A549 treated with AZD9567 at 1 μM for 4 hours (cell line): ENCODE measurements around the gene JARID2. TPM values are rescaled to one million over a fixed set of nuclear protein-coding genes. Genes with fewer than 3 reads are reported as not detected.

ENCODE experiments used
- total RNA-seq: library from RNA; stranded (reverse); fragments of 200-300 nt; extraction: Qiagen RNA extraction; gene quantifications from 5 replicates; pipeline ENCODE4 v1.2.3, GENCODE V29; 2022; ENCODE audit not compliant: insufficient read depth

JARID2 gene
- 10.1 to 11.4 TPM (median 10.4 TPM) in 5 replicates for total RNA-seq

DNA sequence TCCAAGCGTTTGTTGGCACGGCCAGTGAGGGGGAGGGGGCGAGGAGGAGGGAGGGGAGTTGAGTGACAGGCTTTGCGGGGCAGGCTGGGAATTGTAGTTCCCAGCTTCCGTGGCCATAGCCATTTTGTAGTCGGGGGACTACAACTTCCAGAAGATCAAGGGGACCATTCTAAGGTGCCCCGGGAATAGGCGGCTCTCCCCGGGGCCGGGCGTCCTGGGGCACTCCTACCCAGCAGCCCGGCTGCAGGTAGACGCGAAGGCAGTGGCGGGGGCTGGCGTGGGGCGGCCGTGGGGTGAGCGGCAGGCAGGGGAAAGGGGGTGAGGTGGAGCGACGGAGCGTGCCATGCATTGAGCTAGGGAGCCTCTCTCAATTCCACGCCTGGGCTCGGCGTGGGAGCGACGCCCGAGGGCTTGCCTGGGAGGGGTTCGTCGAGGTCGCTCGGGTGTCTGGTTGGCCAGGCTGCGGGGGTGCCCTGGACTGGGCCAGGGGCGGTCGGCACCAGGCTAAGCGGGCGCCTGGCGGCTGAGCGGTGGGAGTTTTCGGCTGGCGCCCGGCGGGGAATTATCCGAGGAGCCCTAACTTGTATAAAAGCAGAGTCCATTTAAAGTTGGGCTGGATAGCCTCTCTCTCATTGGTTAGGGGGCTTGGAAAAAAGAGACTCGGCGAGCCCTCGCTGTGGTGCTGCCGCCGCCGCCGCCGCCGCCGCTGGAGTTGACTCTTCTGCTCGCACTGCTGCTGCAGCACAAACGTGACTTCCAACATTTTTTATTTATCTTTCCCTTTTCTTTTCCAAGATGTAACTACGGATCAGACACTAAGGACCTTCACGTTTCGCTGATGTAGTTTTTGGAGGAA lies at the start of gene JARID2:
JARID2 (plus strand) TSS at position 709 of the 856 bp plus-strand sequence. CDS start 471 bp downstream, outside the sequence.

